Type B pancreatic cell (in vitro differentiated cells): ENCODE measurements around the gene GLRA3. TPM values are rescaled to one million over a fixed set of nuclear protein-coding genes. Genes with fewer than 3 reads are reported as not detected.
A peak's percentile ranks its signal among the peaks of the same experiment; 100 is the strongest.
"Not testable (repeated sequence)": the region's sequence is repeated elsewhere in the genome, so short reads cannot be mapped to it uniquely, and the experiment has no call there.

ENCODE experiments used
- DNase-seq: peaks from one replicate; pipeline ENCODE4 v3.0.0; 2021; ENCODE audit warnings: mixed read lengths; ENCODE audit not compliant: unreplicated experiment; ENCODE audit errors: extremely low spot score
- H3K27ac Mint-ChIP-seq: 2 replicates; pipeline ENCODE4 v1.8.0; 2021; ENCODE audit warnings: mild to moderate bottlenecking, mixed read lengths
- H3K27me3 Mint-ChIP-seq: 2 replicates; pipeline ENCODE4 v1.8.0; 2021; ENCODE audit warnings: mixed read lengths
- H3K36me3 Mint-ChIP-seq: 2 replicates; pipeline ENCODE4 v1.8.0; 2021; ENCODE audit warnings: mixed read lengths
- H3K4me1 Mint-ChIP-seq: one replicate; pipeline ENCODE4 v1.8.0; 2021; ENCODE audit warnings: mixed read lengths; ENCODE audit not compliant: unreplicated experiment
- H3K4me3 Mint-ChIP-seq: 2 replicates; pipeline ENCODE4 v1.8.0; 2021; ENCODE audit warnings: mild to moderate bottlenecking, mixed read lengths
- H3K9me3 Mint-ChIP-seq: 2 replicates; pipeline ENCODE4 v1.8.0; 2021; ENCODE audit warnings: mixed read lengths
- total RNA-seq: library from RNA; stranded (reverse); gene quantifications from 2 replicates; pipeline ENCODE4 v1.2.1, GENCODE V29; 2021; ENCODE audit warnings: low replicate concordance
- TF ChIP-seq, protein P1 (sequence below): fragments of 200-600 bp; sonication (generic); conservative IDR thresholded peaks from 2 replicates; pipeline ENCODE4 v1.5.0; 2021; ENCODE audit warnings: antibody characterized with exemption, mild to moderate bottlenecking

Gene GLRA3
- total RNA-seq, 1 donor from 2014 or later: 0.60 TPM

DNA sequence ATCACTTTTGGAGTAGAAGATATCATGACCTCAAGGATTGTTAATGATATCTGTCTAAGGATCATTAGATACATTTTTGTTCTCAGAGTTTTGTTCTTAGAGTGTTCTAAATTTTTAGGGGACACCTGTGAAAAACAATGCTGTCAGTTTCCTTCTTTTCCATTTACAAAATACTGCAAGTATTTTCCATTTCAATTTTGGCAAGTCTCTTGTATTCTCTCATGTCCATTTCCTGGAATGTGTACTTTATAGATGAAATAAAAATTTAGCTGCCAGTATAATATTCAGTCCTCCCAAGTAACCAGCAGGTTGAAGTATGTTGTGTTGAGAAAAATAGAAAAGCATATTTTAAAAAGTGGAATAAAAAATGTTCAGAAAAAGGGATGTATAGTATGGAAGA is 188.9 kb downstream of the GLRA3 start:
- TF ChIP-seq, protein P1, sequence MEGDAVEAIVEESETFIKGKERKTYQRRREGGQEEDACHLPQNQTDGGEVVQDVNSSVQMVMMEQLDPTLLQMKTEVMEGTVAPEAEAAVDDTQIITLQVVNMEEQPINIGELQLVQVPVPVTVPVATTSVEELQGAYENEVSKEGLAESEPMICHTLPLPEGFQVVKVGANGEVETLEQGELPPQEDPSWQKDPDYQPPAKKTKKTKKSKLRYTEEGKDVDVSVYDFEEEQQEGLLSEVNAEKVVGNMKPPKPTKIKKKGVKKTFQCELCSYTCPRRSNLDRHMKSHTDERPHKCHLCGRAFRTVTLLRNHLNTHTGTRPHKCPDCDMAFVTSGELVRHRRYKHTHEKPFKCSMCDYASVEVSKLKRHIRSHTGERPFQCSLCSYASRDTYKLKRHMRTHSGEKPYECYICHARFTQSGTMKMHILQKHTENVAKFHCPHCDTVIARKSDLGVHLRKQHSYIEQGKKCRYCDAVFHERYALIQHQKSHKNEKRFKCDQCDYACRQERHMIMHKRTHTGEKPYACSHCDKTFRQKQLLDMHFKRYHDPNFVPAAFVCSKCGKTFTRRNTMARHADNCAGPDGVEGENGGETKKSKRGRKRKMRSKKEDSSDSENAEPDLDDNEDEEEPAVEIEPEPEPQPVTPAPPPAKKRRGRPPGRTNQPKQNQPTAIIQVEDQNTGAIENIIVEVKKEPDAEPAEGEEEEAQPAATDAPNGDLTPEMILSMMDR: no peak
- Mint-ChIP-seq H3K4me1 (no peaks in the 10 kb centered on the region), H3K36me3 (no peaks in the 10 kb centered on the region), H3K27ac (no peak overlapping the region), H3K4me3 (no peak overlapping the region), H3K9me3 (no peaks in the 10 kb centered on the region), H3K27me3 (no peaks in the 10 kb centered on the region)
- DNase-seq: no peak

DNA sequence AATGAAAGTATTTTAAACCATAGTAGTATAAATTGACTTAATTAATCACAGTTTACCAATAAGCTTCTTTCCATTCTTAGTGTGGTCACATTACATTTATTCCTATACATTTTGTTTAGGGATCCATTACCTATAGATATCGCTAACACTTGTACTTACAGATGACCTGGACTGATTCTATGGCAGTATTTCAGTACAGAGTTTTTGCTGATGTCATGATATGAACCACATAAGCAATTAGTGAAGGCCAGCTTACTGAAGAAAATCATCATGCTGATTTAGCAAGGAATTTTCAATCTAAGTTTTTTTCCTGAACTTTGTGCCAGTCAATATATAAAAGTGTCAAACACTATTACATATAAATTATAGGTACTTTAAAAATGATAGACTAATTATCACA is 193.3 kb downstream of the GLRA3 start:
- Mint-ChIP-seq H3K27me3 (no peaks in the 10 kb centered on the region), H3K36me3 (no peaks in the 10 kb centered on the region), H3K4me1 (no peaks in the 10 kb centered on the region), H3K27ac (no peak overlapping the region), H3K4me3 (no peak overlapping the region), H3K9me3 (no peaks in the 10 kb centered on the region)
- no peak for DNase-seq
- TF ChIP-seq, protein P1: no peak

DNA sequence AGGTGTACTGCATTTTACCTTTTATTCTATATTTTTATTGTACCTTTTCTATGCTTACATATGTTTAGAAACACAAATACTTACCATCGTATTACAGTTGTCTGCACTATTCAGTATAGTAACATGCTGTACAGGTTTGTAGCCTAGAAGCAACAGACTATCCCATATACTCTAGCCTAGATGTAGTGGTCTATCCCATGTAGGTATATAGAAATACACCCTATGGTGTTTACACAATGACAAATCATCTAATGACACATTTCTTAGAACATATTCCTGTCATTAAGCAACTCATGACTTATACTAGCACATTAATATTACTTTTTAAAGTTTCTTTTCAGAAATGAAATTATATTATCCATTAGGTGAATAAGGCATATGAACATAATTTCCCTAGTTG is 195.6 kb downstream of the GLRA3 start:
- Mint-ChIP-seq H3K9me3 (no peaks in the 10 kb centered on the region), H3K27me3 (no peaks in the 10 kb centered on the region), H3K36me3 (no peaks in the 10 kb centered on the region), H3K27ac (no peak overlapping the region), H3K4me1 (no peaks in the 10 kb centered on the region), H3K4me3 (no peak overlapping the region)
- TF ChIP-seq, protein P1: no peak
- no peak for DNase-seq

DNA sequence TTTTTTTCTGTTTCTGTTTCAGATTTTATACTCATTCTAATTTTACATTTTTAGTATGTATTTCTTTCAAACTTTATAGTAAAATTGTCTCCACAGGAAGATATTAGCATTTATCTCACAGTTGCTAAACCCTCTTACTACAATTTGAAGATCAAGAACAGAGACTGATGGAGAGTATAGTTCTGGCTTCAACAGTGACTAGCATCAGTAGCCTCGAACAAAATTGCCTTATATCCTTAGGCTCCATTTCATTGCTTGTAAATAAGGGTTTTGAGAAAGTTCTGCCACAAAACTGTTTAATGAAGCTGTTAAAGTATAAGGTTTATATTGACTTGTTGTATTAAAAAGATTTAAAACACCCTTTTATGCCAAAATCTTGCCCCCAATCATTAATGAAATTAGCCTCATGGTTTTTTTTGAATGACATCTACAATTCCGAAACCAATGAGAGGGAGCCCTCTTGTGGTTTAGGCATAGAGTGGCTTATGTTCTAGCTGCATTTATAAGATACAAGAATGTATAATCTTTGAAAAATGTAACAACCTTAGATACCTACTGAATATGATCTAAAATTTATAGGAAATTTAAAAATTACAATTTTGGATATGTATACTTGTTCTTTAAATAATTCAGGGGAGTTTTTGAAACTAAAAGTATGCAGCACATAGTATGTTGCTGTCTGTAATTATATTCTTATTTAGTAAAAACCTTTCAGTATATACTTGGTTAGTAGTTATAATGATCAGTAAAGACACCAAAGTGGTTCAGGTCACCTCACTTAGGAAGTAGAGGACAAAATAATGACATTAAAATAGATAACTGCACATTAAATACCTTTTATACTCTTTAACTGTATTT is 196.9 kb downstream of the GLRA3 start:
- Mint-ChIP-seq H3K4me1 (no peaks in the 10 kb centered on the region), H3K27me3 (no peaks in the 10 kb centered on the region), H3K27ac (no peak overlapping the region), H3K4me3 (no peak overlapping the region), H3K9me3 (no peaks in the 10 kb centered on the region), H3K36me3 (no peaks in the 10 kb centered on the region)
- no peak for DNase-seq
- TF ChIP-seq, protein P1: peak; percentile 85

DNA sequence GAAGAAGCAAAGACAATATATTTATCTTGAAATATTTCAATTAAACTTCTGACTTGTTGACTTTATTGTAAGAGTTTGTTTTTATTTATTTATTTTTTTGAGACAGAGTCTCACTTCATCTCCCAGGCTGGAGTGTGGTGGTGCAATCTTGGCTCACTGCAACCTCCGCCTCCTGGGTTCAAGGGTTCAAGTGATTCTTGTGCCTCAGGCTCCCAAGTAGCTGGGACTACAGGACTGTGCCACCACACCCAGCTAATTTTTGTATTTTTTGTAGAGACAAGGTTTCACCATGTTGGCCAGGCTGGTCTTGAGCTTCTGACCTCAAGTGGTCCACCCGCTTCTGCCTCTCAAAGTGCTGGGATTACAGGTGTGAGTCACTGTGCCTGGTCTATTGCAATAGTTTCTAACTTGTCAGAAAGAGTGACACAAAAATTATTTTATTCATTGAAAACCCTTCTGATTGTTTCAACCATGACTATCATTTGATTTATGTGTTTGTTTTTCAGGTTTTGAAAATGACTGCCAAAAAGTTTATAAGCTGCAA is 199.1 kb downstream of the GLRA3 start:
- not testable (repeated sequence) for H3K9me3 Mint-ChIP-seq, DNase-seq, H3K36me3 Mint-ChIP-seq, H3K4me3 Mint-ChIP-seq, H3K27ac Mint-ChIP-seq, H3K27me3 Mint-ChIP-seq, H3K4me1 Mint-ChIP-seq

DNA sequence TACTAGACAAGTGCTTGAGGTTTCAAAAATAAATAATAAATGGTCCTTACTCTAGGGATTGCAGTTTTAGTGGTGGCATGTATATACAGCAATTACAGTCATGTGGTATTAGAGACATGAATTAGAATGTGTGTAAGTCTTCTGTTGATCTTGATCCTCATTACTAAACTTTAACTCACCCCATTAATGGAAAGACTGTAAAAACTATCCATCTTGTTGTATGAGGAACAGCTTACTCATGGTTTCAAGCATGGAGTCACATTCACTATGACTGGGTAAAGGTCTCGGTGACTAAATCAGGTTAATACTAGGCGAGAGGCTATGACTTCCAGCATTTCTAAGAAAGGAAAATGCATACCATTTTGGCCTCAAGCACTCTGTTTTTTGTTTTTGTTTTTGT is 199.8 kb downstream of the GLRA3 start:
- Mint-ChIP-seq H3K9me3 (no peaks in the 10 kb centered on the region), H3K27me3 (no peaks in the 10 kb centered on the region), H3K4me3 (no peak overlapping the region)

More for the DNA sequence above, 199.8 kb downstream of the GLRA3 start:
- Mint-ChIP-seq H3K36me3 (no peaks in the 10 kb centered on the region), H3K4me1 (no peaks in the 10 kb centered on the region), H3K27ac (no peak overlapping the region)
- TF ChIP-seq, protein P1: no peak
- no peak for DNase-seq
